NCI-H1092 (cell line): ENCODE data around the gene CPEB2.

Experiments
- DNase-seq: peaks from one replicate; lab custom pipeline; 2025; lab: John Stamatoyannopoulos, UW

The CPEB2 gene

DNA sequence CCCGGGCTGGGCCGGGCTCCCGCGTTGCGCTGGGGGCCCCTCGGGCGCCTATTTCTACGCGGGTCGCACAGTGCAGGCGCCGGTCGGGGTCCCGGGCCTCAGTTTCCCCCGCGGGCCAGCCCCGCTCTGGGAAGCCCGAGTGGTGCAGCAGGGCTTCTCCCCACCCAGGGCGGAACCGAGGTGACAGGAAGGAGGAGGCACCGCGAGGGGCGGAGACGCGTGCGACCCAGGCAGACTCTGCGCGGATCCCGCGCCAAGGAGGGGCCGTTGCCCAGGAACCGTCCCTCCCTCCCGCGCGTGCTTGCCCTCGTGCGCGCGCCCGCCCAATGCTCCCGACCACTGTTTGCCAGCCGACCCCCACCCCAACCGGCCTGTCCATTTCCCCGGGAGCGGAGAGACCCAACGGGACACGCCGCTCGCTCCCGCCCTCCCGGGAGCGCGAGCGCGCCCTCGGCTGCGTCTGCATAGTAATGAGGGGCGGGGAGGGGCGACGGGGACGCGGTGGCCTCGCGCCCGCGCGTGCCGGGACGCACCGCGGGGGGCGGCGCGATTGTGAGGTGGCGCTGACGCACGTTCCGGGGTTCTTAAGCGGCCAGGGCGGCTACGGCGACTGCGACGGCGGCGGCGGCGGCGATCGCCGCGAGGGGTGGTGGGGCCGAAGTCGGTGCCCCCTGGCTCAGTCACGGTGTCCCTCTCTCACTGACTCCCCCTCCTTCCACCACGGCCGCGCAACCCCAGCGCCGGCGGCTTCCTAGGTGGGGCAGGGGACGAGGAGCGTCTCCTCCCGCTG, at the start of gene CPEB2:
Gene CPEB2 (plus strand): TSS at position 613 of the 790 bp plus-strand sequence. CDS start 193 bp downstream, outside the sequence.
- peak; percentile 92 for DNase-seq

DNA sequence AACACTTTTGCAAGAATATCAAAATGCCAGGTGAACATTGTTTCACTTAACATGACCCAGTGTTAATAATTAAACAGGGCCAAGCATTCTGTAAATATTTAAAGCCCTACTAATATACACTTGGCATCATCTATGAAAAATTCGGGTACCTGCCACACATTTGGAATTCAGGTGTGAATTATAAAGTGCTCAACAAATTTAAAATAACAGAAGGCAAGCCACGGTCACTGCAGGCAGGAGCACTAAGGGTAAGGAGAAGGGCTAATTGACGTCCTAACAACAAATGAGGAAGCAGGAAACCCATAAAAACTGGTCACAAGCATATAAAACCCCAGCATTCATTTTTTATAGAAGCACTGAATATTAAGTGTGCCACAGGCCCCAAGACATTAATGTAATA, 43.8 kb upstream of the CPEB2 start:
- no peak for DNase-seq

DNA sequence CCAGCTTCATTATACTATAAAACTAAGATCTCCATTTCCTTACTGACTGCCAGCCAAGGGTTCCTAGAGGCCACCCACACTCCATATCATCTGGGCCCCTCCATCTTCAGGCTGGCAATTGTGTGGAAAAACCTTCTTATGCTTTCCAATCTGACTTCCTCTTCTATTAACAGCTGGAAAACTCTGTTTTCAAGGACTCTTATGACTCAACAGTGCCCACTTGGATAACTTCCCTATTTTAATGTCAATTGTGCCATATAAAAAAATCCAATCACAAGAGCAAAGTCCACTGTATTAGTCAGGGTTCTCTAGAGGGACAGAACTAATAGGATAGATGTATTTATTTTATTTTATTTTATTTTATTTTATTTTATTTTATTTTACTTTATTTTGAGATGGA, 41.0 kb upstream of the CPEB2 start:
- no peak for DNase-seq

DNA sequence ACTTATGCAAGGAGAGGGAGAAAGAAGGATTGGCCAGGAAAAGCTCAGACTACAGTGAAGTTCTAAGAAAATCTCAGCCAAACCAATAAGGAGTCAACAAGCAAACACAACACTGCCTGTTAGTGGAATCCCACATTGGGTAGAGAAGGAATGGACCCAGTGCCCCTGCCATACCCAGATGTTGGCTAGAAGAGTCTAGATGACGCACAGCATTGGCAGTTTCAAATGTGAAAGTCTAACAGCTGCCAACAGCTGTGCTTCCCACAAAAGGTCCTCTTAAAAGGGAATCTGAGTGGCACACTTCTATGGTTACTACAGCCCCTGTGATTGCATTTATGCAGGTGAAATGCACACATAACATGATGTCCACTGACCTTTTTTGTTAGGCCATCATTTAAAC, 37.2 kb upstream of the CPEB2 start:
- no peak for DNase-seq

DNA sequence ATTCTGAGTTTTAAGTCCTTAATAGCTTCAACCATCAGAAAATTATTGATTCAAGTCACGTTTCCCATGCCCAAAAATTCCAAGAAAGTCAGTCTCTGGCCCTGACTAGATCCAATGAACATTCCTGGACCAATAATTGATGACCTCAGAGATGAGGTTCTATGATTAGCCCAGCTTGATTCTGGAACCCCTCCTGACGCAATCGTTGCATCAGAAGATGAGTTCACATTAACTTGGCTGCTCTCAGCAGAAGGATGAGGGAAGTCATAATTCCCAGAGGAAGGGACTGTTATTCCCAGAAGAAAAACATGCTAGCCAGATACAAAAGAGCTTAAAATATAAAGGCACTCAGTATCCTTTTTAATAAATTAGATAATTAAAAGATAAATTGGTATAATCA, 34.3 kb upstream of the CPEB2 start:
- DNase-seq = no peak

DNA sequence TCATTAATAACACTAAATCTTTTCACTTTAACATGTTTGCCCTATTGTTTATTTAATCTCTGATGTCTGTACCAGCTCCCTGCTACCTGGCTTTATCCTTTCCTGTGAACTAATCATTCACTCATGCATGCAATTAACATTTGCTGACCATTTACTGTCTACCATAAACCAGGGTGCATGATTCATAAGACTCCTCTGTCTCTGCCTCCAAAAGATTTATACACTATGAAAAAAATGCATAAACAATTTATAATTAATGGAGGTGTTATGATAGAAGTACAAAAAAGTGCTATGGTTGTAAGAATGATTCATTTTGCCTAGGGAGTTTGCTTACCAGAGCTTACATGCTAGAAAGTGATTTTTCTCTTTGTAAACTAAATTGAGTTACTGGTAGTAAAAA, 24.5 kb upstream of the CPEB2 start:
- no peak for DNase-seq

DNA sequence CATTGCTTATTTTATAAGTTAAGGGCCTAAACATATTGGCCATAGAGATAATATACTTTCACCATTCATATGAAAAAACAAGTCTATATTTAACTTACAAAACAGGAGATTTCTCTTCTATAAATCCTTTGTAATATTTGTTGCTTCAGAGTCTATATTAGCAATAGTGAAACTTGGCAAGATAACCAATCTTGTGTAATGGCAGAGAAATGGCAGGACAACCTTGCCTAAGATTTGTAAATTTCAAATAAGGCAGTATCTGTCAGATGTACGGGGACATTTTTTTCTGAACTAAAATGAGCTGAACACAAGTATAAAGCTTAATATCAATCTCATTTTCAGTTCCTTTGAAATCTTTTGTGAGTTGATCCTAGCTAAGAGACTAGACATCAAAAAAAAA, 17.8 kb upstream of the CPEB2 start:
- DNase-seq = no peak

DNA sequence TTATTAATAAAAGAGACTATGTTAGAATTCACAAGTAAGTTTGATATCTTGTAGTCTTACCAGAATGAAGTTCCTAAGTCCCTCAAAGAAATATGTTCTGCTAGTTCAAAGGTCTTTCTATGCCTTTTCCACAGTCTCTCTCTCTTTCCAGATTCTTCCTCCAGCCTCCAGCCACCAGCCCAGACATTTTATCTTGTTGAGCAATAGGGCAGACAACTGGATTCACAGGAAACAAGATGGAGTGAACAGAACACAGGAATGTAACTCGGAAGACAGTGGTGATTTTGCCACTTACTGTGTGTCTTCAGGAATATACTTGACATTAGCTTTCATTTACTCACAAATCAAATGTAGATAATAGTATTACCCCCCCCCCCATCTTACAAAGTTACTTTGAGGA, 17.1 kb upstream of the CPEB2 start:
- no peak for DNase-seq

DNA sequence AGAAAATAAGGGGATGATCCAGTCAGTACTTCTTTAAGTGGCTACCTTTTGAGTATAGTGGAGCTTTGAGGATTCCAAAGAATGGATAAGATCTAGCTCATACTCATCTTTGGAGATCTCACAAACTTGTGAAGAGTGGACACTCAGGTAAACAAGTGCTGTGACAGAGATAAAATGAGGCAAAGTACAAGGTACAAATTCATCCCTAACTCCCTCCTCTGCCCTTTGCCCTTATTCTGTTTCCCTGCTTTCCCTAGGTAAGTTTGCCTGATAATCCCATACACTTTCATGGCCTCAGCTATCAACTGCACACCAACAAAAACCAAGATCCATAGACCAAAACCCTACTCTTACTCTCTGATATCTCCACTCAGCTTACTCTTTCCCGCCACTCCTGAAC, 16.4 kb upstream of the CPEB2 start:
- DNase-seq = no peak

DNA sequence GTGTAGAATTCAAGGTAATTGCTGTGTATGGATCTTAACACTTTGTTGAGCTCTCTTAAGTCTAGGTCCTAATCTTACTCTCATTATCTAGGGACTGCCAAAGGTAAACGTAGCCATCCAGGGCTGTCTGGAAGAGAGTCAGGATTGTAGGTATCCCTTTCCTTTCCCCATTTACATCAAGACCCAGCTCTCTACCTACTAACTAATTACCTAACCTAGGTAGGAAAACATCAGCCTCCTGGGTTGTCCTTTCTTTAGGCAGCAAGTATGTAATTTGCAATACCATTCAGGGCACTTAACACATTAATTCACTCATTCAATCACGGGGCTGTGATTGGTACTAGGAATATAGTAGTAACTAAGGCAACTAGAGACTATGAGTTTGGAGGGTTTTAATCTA, 15.2 kb upstream of the CPEB2 start:
- no peak for DNase-seq

DNA sequence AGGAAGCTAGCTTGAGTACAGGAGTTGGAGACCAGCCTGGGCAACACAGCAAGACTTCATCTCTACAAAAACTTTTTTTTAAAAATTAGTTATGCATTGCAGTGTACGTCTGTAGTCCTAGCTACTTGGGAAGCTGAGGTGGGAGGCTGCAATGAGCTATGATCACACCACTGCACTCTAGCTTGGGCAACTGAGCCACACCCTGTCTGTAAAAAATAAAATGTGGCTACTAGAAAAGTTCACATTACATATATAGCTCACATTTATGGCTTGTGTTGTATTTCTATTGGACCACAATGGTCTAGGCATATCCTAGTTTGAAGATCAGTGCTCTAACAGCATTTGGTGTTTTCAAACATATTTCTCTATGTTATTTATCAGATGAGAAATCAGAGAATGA, 11.8 kb upstream of the CPEB2 start:
- DNase-seq = no peak

DNA sequence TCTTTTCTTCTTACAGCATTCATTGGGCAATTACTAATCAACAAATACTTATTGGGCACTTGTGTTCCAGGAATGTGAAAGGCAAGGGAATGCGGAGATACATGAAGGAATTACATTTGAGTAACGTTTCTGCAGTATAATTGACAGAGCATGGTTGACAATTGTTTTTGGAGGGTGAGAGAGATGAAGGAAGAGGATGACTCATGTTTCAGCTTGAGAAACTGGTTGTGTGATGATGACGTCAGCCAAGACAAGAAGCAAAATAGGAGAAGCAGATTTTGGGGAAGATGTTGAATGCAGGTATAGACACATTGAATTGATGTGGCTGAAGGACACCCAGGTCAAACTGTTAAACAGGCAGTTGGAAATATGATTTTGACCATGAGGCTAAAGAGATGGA, 8.0 kb upstream of the CPEB2 start:
- no peak for DNase-seq

DNA sequence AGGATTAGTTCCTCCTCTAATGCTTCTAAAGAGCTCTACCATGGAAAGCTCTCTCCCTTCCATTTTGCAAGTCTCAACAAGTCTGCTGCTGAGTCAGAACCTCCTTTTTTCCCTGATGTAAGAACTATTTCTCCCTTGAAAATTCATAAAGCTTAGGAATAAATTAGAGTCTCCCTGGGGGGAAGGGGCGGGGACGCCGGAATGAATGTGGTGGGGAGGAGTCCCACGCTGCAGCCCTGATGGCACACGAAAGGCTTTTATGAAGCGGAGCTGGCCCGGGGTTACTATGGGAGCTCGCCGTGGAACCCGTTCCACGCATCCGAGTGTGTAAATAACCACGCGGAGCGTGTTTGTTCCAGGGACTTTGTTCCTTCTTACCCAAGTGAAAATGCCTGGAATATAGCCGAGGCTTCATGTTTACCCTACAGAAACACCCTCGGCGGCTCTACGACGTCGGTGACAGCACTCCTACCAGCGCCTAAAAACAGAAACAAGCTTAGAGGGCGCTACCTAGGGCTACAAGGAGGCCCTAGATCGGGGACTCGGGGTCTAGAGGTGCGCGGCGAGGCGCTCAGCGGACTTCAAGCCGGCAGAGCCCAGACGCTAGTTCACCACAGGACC, 923 bp upstream of the CPEB2 start:
- peak; percentile 55 for DNase-seq

DNA sequence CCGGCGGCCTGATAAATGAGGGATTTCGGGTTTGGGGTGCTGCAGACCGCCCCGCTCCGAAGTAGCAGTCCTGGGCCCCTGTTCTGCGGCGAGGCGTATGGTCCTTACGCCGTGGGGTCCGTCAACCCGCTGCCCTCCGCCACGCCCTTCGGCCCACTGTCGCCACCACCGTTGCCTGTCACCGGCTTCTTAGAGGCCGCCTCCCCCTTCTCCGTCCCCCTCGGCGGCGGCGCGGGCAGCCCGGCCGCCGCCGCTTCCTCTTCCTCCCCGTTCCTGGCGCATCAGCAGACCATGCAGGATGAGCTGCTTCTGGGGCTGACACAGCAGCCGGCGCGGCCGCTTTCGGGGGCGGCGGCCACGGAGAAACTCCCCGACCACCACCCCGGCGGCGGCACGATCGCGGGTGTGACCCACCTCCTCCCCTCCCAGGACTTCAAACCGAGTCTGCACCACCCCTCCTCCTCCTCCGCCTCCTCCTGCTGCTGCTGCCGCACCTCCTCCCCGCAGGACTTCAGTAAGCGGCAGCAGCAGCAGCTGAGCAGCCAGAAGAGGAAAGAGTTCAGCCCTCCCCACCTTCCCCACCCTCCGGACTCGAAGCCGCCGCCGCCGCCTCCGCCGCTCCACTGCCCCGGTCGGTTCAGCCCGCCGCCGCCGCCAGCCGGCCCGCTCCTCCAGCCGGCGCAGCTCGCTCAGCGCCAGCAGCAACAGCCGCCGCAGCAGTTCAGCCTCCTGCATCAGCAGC, 549 bp downstream of the CPEB2 start:
- peak; percentile 58 for DNase-seq

DNA sequence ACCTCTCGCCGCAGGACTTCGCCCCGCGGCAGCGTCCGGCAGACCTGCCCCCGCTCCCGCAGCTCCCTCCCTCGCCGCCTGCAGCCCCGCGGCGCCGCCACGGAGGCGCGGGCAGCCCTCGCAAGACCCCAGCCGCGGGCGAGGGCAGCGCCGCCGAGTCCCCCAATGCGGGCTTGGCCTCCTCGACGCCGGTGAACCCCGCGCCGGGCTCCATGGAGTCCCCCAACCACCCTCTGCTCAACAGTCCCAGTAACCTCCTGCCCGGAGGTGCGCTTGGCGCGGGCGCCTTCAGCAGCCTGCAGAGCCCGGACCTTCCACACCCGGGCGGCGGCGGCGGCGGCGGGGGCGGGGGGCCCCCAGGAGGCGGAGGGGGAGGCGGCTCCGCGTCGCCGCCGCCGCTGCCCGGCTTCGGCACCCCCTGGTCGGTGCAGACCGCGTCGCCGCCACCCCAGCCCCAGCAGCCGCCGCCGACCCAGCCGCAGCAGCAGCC, 1.2 kb downstream of the CPEB2 start:
- peak; percentile 21 for DNase-seq

DNA sequence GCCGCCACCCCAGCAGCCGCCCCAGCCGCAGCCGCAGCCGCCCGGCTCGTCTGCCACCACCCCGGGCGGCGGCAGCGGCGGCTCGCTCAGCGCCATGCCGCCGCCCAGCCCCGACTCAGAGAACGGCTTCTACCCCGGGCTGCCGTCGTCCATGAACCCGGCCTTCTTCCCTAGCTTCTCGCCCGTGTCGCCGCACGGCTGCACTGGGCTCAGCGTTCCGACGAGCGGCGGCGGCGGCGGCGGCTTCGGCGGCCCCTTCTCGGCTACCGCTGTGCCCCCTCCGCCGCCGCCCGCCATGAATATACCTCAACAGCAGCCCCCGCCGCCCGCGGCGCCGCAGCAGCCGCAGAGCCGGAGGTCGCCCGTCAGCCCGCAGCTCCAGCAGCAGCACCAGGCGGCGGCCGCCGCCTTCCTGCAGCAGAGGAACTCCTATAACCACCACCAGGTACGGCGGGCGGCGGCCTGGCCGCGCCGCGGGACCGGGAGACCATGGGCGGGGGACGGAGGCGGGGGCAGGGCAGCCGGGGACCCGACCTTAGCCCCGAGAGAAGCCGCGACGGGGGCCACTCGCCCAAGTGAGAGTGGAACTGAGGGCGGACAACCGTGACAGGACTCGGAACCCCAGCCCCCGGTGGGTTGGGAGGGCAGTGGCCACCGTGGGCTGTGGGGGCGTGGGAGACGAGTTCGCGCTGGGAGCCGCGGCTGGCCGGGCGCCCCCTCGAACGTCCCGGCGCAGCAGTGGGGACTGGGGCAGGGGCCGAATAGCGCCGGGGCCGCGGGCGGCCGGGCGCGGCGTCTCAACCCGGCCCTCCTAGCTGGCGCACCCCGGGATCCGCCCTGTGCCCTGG, 1.8 kb downstream of the CPEB2 start:
- no peak for DNase-seq

DNA sequence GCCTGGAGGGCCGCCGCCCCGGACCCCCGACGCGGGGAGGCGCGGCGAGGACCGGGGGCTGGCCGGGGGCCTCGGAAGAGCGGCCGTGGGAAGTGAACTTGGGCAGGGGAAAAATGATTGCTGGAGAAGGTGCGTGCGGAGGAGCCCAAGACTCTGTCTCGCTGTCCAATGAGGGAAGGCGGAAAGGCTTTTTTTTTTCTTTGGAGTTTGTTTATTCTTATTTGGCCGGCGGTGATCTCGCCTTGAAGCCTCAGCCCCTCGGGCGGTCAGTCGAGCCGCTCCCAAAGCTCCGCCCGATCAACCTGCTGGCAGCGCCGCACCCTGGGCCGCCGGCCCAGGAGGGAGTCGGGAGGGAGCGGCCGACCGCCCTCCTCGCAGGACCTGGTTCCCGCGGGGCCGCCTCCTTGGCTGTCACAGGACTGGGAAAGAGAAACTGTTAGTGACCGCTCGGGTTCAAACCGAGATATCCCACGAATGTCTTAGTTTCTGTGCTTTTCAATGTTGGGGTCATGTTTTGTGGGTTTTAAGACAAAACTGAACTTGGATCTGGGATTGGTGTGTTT, 2.5 kb downstream of the CPEB2 start:
- DNase-seq = no peak

DNA sequence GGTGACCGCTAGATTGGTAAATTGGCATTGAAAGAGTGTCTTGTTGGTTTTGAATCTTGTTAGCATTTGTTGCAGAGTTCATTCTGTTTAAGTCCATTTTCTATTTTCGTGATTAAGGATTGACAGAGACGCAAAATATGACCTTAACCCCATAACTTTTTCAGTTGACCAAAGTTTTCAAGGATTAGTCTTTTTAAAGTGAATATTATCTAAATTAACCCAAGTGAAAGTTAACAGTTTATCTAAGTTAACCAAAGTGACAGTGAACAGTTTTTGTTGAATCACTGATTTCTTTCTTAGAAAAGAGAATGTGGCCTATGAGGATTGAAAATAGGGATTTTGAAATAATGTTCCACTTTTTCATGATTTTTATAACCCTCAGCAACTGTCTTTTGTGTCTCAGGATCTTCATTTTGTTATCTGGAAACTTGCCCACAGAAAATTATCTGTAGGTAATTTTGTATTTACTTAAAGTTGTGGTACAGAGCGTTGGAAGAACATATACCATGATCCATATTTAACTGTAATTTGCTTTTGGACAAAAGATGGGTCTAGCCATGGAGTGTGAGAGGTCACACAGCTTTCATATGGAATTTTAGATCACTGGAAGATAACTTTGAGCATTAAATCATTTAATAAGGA, 3.3 kb downstream of the CPEB2 start:
- DNase-seq = no peak

DNA sequence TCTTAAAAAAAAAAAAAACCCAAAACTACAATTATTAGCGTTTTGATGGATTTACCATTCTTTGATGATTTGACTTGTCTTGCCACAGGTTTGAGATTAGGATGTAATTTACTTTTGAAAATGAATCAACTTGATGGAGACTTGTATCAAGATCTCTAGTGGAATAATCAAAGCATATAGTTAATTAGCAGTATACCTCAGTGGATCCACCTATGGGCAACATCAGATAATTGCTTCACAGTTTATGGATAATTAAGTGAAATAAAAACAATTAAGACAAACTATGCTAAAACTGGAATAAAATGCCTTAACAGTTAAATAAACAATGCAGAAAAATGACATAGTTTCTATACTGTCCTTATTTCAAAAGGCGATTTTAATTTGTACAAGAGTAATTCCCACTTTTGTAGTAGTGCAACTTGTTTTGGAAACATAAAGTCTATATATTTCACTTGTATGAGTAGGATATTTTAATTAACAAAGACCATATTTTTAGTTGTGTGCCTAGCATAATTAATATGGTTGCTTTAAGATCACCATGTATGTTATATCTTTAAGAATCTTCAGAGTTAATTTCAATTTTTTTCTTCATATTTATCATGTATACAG, 4.2 kb downstream of the CPEB2 start:
- DNase-seq = no peak

DNA sequence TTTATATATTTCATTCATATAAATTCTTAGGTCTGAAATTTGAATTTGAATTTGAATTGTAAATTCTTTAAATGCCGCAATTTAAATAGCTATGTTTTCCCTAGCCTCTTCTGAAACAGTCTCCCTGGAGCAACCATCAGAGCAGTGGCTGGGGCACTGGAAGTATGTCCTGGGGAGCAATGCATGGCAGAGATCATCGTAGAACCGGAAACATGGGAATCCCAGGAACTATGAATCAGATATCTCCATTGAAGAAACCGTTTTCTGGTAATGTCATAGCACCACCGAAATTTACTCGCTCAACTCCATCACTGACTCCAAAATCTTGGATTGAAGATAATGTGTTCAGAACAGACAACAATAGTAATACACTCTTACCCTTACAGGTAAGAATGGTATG, 4.9 kb downstream of the CPEB2 start:
- DNase-seq = no peak
